ENCODE results near the gene BRINP2.

DNA sequence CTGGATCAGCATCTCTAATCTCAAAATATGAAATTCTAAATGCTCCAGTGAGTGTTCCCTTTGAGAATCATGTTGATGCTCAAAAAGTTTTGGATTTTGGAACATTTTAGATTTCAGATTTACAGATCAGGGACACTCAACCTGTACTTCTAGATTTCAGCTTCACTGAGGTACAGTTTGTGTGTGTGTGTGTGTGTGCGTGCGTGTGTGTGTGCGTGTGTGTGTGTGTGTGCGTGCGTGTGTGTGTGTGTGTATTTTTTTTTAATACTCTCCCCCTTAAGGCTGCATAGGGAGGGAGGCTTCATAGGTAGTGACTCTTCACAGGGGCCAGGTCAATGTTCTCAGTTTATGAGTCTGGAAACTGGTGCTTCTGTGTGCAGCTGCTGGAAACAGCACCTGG, 77.5 kb downstream of the BRINP2 start:
- TF ChIP-seq CTCF (IDR thresholded peaks at IDR 0.05) (no peak), EP300 (IDR thresholded peaks at IDR 0.05) (no peak), POLR2A (IDR thresholded peaks at IDR 0.05) (no peak)
